Measurements from ENCODE around the gene GNG4.

Gene GNG4

GRCh38 chr1:235628316-235629005 is 21.1 kb downstream of the GNG4 start:
- no peaks in the 10 kb centered on the region for H3K79me1 ChIP-seq (ENCODE audit: low read length)
- H3K36me3 ChIP-seq (ENCODE audit: control insufficient read depth, insufficient read depth, low read length): no peaks in the 10 kb centered on the region
- H3K18ac ChIP-seq (ENCODE audit: low read length): no peak overlapping the region
- H3K79me2 ChIP-seq (ENCODE audit: control insufficient read depth, insufficient read depth, low read length): no peaks in the 10 kb centered on the region
- H3K4ac ChIP-seq (ENCODE audit: low read depth, low read length): no peak overlapping the region
- WGBS (ENCODE audit: extremely low coverage, insufficient coverage, low lambda C conversion rate): no CpG with 5 or more reads among the region's 10 CpGs
- H2AK5ac ChIP-seq (ENCODE audit: low read length): no peak overlapping the region
- no peaks in the 10 kb centered on the region for H3K4me1 ChIP-seq (ENCODE audit: control insufficient read depth, low read depth, low read length)
- no peak for DNase-seq
- no peak overlapping the region for H4K8ac ChIP-seq (ENCODE audit: low read depth, low read length)
- no peak overlapping the region for H3K4me3 ChIP-seq (ENCODE audit: low read length)
- no peak overlapping the region for H3K23ac ChIP-seq (ENCODE audit: low read length)
- H2BK5ac ChIP-seq (ENCODE audit: low read length): no peak overlapping the region
- H3K9ac ChIP-seq (ENCODE audit: low read length): no peak overlapping the region
- no peak overlapping the region for H3K4me2 ChIP-seq (ENCODE audit: low read length)
- H4K5ac ChIP-seq (ENCODE audit: low read length): no peak overlapping the region
- no peaks in the 10 kb centered on the region for H3K27me3 ChIP-seq (ENCODE audit: insufficient read depth, low read length, poor library complexity)
- H2BK15ac ChIP-seq (replicated peaks; ENCODE audit: low read depth): no peak overlapping the region
- H3K27ac ChIP-seq (ENCODE audit: low read depth, low read length): no peak overlapping the region
- H3K56ac ChIP-seq (ENCODE audit: low read length): no peak overlapping the region
- no peak overlapping the region for H2BK120ac ChIP-seq (ENCODE audit: low read depth, low read length)

DNA sequence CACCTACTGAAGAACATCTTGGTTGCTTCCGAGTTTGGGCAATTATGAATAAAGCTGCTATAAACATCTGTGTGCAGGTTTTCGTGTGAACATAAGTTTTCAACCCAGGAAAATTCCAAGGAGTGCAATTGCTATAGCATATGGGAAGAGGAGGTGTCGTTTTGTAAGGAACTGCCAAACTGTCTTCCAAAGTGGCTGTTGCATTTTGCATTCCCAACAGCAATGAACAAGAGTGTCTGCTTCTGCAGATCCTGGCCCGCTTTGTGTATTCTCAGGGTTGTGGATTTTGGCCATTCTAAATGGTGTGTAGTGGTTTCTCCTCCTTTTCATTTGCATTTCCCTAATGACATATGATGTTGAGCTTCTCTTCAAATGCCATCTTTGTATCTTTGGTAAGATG is 23.8 kb downstream of the GNG4 start:
- H3K56ac ChIP-seq (ENCODE audit: low read length): no peak overlapping the region
- H3K36me3 ChIP-seq (ENCODE audit: control insufficient read depth, insufficient read depth, low read length): no peaks in the 10 kb centered on the region
- no peaks in the 10 kb centered on the region for H3K79me1 ChIP-seq (ENCODE audit: low read length)
- no peak overlapping the region for H3K4me3 ChIP-seq (ENCODE audit: low read length)
- no peak overlapping the region for H3K18ac ChIP-seq (ENCODE audit: low read length)
- no peak overlapping the region for H3K4ac ChIP-seq (ENCODE audit: low read depth, low read length)
- H2BK15ac ChIP-seq (replicated peaks; ENCODE audit: low read depth): no peak overlapping the region
- H3K79me2 ChIP-seq (ENCODE audit: control insufficient read depth, insufficient read depth, low read length): no peaks in the 10 kb centered on the region
- H2AK5ac ChIP-seq (ENCODE audit: low read length): no peak overlapping the region
- H3K9ac ChIP-seq (ENCODE audit: low read length): no peak overlapping the region
- no peak overlapping the region for H4K5ac ChIP-seq (ENCODE audit: low read length)
- no peak overlapping the region for H3K4me2 ChIP-seq (ENCODE audit: low read length)
- H3K27ac ChIP-seq (ENCODE audit: low read depth, low read length): no peak overlapping the region
- no peaks in the 10 kb centered on the region for H3K27me3 ChIP-seq (ENCODE audit: insufficient read depth, low read length, poor library complexity)
- H2BK120ac ChIP-seq (ENCODE audit: low read depth, low read length): no peak overlapping the region
- H2BK5ac ChIP-seq (ENCODE audit: low read length): no peak overlapping the region
- no peak overlapping the region for H4K8ac ChIP-seq (ENCODE audit: low read depth, low read length)
- H3K4me1 ChIP-seq (ENCODE audit: control insufficient read depth, low read depth, low read length): no peaks in the 10 kb centered on the region
- WGBS (ENCODE audit: extremely low coverage, insufficient coverage, low lambda C conversion rate): no CpG with 5 or more reads among the region's 4 CpGs
- no peak for DNase-seq
- H3K23ac ChIP-seq (ENCODE audit: low read length): no peak overlapping the region

- Histone ChIP-seq H3K79me1 (ENCODE audit: low read length) (no peaks in the 10 kb centered on the region), H3K27ac (ENCODE audit: low read depth, low read length) (no peak overlapping the region), H3K4me2 (ENCODE audit: low read length) (no peak overlapping the region), H3K18ac (ENCODE audit: low read length) (no peak overlapping the region), H3K23ac (ENCODE audit: low read length) (no peak overlapping the region), H3K79me2 (ENCODE audit: control insufficient read depth, insufficient read depth, low read length) (no peaks in the 10 kb centered on the region), H2AK5ac (ENCODE audit: low read length) (no peak overlapping the region), H2BK15ac (replicated peaks; ENCODE audit: low read depth) (no peak overlapping the region), H3K4me3 (ENCODE audit: low read length) (no peak overlapping the region), H2BK120ac (ENCODE audit: low read depth, low read length) (no peak overlapping the region), H4K8ac (ENCODE audit: low read depth, low read length) (no peak overlapping the region), H3K27me3 (ENCODE audit: insufficient read depth, low read length, poor library complexity) (no peaks in the 10 kb centered on the region), H2BK5ac (ENCODE audit: low read length) (no peak overlapping the region), H4K5ac (ENCODE audit: low read length) (no peak overlapping the region), H3K9ac (ENCODE audit: low read length) (no peak overlapping the region), H3K56ac (ENCODE audit: low read length) (no peak overlapping the region), H3K4me1 (ENCODE audit: control insufficient read depth, low read depth, low read length) (no peaks in the 10 kb centered on the region), H3K4ac (ENCODE audit: low read depth, low read length) (no peak overlapping the region), H3K36me3 (ENCODE audit: control insufficient read depth, insufficient read depth, low read length) (no peaks in the 10 kb centered on the region)
- no CpG with 5 or more reads among the region's 3 CpGs for WGBS (ENCODE audit: extremely low coverage, insufficient coverage, low lambda C conversion rate)
- DNase-seq: no peak
Measured at GRCh38 chr1:235625340-235625739, 24.2 kb downstream of the GNG4 start.

DNA sequence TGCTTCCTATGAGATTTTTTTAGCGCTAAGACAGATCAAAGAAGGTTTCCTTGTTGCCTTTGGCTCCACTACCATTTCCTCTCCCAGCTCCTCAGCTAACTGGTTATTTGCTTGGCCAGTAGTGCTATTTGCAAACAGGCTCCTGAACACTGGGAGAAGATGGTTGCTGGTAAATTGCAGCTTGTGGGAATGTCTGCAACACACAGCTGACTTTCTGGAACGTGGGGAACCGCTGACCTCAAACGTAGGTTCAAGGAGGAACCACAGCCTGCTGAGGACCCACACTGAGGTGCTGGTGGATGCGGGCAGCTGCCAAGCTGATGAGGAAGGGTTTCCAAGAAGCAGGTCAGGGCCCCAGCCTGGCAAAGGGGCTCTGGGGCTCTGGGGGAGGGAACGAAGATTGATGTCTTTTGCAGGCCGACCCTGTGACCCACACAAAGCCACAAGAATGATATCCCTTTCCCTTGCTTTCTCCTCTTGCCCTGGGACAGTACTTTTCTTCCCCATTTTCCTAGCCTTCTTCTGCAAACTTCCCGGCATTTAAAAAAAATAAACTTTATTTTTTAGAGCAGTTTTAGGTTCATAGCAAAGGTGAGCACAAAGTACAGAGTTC is 24.8 kb downstream of the GNG4 start:
- H2BK120ac ChIP-seq (ENCODE audit: low read depth, low read length): no peak overlapping the region
- H3K4me1 ChIP-seq (ENCODE audit: control insufficient read depth, low read depth, low read length): no peaks in the 10 kb centered on the region
- no peak for DNase-seq
- no peak overlapping the region for H4K8ac ChIP-seq (ENCODE audit: low read depth, low read length)
- H3K4me2 ChIP-seq (ENCODE audit: low read length): no peak overlapping the region
- H4K5ac ChIP-seq (ENCODE audit: low read length): no peak overlapping the region
- no peak overlapping the region for H3K4ac ChIP-seq (ENCODE audit: low read depth, low read length)
- no peak overlapping the region for H3K4me3 ChIP-seq (ENCODE audit: low read length)
- no peak overlapping the region for H2BK15ac ChIP-seq (replicated peaks; ENCODE audit: low read depth)
- no peak overlapping the region for H2AK5ac ChIP-seq (ENCODE audit: low read length)
- no peak overlapping the region for H2BK5ac ChIP-seq (ENCODE audit: low read length)
- H3K18ac ChIP-seq (ENCODE audit: low read length): no peak overlapping the region
- no peaks in the 10 kb centered on the region for H3K36me3 ChIP-seq (ENCODE audit: control insufficient read depth, insufficient read depth, low read length)
- no CpG with 5 or more reads among the region's 8 CpGs for WGBS (ENCODE audit: extremely low coverage, insufficient coverage, low lambda C conversion rate)
- no peaks in the 10 kb centered on the region for H3K27me3 ChIP-seq (ENCODE audit: insufficient read depth, low read length, poor library complexity)
- no peak overlapping the region for H3K23ac ChIP-seq (ENCODE audit: low read length)
- no peaks in the 10 kb centered on the region for H3K79me2 ChIP-seq (ENCODE audit: control insufficient read depth, insufficient read depth, low read length)
- no peak overlapping the region for H3K9ac ChIP-seq (ENCODE audit: low read length)
- no peak overlapping the region for H3K56ac ChIP-seq (ENCODE audit: low read length)
- no peak overlapping the region for H3K27ac ChIP-seq (ENCODE audit: low read depth, low read length)
- no peaks in the 10 kb centered on the region for H3K79me1 ChIP-seq (ENCODE audit: low read length)

DNA sequence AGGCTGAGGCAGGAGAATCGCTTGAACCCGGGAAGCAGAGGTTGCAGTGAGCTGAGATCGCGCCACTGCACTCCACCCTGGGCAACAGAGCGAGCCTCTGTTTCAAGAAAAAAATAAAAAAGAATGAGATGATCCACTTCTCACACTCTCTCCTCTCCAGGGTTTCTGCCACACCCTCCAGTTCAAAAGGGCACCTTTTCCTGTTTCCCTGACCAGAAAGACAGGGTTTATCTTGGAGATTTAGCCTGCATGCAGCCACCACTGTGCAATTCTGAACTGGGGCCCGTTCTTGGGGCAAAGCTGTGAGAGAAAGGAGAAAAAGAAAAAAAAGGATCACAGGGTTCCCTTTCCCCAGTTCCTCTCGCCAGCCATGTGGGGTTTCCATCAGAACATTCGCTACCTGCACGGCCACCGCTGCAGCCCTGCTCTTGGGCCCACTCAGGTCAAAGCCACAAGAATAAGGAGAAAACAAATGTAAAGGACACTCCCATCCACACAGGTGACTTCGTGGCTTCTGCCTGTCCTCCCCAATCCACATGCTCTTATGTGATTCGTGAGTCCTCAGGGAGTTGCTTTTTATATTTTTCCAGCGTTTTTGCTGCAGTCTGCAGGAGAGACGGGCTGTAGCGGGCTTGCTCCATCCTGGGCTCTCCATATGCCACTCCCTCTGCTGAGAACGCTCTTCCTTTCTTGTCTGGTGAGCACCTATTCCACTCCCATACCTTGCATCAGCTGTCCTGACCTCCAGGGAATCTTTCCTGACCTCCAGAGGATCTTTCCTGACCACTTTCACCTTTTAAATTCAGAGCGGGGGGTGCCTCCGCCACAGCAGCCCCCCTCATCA is 26.4 kb downstream of the GNG4 start:
- no peaks in the 10 kb centered on the region for H3K4me1 ChIP-seq (ENCODE audit: control insufficient read depth, low read depth, low read length)
- H3K27me3 ChIP-seq (ENCODE audit: insufficient read depth, low read length, poor library complexity): no peaks in the 10 kb centered on the region
- no peak overlapping the region for H3K27ac ChIP-seq (ENCODE audit: low read depth, low read length)
- H3K9ac ChIP-seq (ENCODE audit: low read length): no peak overlapping the region
- no peak overlapping the region for H3K4me2 ChIP-seq (ENCODE audit: low read length)
- no peak overlapping the region for H2BK15ac ChIP-seq (replicated peaks; ENCODE audit: low read depth)
- no peak overlapping the region for H2BK5ac ChIP-seq (ENCODE audit: low read length)
- no peaks in the 10 kb centered on the region for H3K79me1 ChIP-seq (ENCODE audit: low read length)
- no peaks in the 10 kb centered on the region for H3K79me2 ChIP-seq (ENCODE audit: control insufficient read depth, insufficient read depth, low read length)
- no CpG with 5 or more reads among the region's 18 CpGs for WGBS (ENCODE audit: extremely low coverage, insufficient coverage, low lambda C conversion rate)
- H2BK120ac ChIP-seq (ENCODE audit: low read depth, low read length): no peak overlapping the region
- no peak overlapping the region for H3K56ac ChIP-seq (ENCODE audit: low read length)
- no peak overlapping the region for H3K18ac ChIP-seq (ENCODE audit: low read length)
- H4K5ac ChIP-seq (ENCODE audit: low read length): no peak overlapping the region
- no peak overlapping the region for H4K8ac ChIP-seq (ENCODE audit: low read depth, low read length)
- no peak overlapping the region for H3K23ac ChIP-seq (ENCODE audit: low read length)
- H3K36me3 ChIP-seq (ENCODE audit: control insufficient read depth, insufficient read depth, low read length): no peaks in the 10 kb centered on the region
- no peak overlapping the region for H3K4me3 ChIP-seq (ENCODE audit: low read length)
- DNase-seq: no peak
- H2AK5ac ChIP-seq (ENCODE audit: low read length): no peak overlapping the region
- H3K4ac ChIP-seq (ENCODE audit: low read depth, low read length): no peak overlapping the region
